PC-9 (cell line): ENCODE data around the gene EIF4EBP3.

Experiments
- EZH2 ChIP-seq: fragments of 200-600 bp; sonication (generic); IDR thresholded peaks from 2 replicates; pipeline ENCODE4 v1.8.0; 2017; ENCODE audit warnings: antibody characterized with exemption, low read depth
- TF ChIP-seq, protein P1 (sequence below): fragments of 200-600 bp; sonication (generic); conservative IDR thresholded peaks from 2 replicates; pipeline ENCODE4 v1.6.1; 2017; ENCODE audit warnings: mixed run types, antibody characterized with exemption, mild to moderate bottlenecking, moderate library complexity

DNA sequence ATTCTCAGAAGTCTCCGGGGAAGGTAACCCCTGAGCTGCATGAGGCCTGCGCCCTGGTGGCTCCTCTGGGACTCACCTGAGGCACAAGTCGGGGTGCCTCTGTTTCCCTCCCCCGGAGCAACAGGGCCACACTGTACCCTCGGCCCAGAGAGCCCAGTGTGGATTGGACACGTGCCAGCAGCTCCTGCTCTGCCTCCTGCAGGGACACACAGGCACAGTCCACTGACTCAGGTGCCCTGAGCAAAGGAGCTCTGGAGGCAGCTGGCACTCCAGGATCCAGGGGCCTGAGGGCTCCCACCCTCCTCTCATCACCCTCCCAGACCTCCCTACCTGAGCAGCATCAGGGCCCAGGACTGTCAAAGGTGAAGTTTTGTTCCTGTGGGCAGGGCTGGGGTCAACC, 46.7 kb downstream of the EIF4EBP3 start:
- TF ChIP-seq, protein P1, sequence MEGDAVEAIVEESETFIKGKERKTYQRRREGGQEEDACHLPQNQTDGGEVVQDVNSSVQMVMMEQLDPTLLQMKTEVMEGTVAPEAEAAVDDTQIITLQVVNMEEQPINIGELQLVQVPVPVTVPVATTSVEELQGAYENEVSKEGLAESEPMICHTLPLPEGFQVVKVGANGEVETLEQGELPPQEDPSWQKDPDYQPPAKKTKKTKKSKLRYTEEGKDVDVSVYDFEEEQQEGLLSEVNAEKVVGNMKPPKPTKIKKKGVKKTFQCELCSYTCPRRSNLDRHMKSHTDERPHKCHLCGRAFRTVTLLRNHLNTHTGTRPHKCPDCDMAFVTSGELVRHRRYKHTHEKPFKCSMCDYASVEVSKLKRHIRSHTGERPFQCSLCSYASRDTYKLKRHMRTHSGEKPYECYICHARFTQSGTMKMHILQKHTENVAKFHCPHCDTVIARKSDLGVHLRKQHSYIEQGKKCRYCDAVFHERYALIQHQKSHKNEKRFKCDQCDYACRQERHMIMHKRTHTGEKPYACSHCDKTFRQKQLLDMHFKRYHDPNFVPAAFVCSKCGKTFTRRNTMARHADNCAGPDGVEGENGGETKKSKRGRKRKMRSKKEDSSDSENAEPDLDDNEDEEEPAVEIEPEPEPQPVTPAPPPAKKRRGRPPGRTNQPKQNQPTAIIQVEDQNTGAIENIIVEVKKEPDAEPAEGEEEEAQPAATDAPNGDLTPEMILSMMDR, result no peak
- TF ChIP-seq EZH2, result no peak
